IPS DF 4.7 (cell line): ENCODE results near the gene RERE.
"Not testable (repeated sequence)": the region's sequence is repeated elsewhere in the genome, so short reads cannot be mapped to it uniquely, and the experiment has no call there.

Source experiments
- DNase-seq: peaks from one replicate; pipeline ENCODE4 v3.0.0-alpha.2; 2013; ENCODE audit warnings: low spot score; ENCODE audit errors: extremely low read depth

Gene RERE

DNA sequence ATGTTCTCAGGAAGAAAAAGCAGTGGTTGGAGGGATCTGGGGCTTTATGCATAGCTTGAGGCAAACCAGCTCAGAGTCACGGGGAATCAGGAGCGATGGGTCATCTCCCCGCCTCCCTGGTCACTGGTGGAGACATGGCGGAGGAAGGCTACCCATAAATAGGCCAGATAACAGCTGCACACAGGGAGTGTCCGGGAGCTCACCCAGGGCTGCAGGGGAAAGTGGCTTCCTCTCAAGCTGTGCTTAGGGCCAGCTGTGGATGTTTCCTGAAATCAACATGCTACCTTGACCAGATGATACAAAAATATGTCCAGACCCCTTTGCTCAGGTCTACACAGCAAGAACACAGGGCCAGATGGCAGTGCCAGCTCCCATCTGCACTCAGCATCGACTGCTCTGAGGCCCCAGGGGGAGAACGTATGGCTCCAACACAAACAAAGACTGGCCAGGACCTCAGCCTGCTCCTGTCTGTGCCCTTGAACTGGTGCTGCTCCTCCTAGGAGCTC, 27.1 kb upstream of the RERE start:
- DNase-seq, result no peak

DNA sequence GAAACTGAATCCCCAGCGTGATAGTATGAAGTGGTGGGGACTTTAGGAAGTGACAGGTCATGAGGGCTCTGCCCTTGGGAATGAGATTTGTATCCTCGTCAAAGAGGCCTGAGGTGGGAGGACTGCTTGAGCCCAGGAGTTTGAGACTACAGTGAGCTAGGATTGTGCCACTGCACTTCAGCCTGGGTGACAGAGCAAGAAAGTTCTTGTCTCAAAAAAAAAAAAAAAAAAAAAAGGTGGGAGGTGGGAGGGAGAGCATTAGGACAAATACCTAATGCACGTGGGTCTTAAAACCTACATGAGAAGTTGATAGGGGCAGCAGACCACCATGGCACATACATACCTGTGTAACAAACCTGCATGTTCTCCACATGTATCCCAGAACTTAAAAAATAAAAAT, 24.0 kb upstream of the RERE start:
- DNase-seq, result no peak

DNA sequence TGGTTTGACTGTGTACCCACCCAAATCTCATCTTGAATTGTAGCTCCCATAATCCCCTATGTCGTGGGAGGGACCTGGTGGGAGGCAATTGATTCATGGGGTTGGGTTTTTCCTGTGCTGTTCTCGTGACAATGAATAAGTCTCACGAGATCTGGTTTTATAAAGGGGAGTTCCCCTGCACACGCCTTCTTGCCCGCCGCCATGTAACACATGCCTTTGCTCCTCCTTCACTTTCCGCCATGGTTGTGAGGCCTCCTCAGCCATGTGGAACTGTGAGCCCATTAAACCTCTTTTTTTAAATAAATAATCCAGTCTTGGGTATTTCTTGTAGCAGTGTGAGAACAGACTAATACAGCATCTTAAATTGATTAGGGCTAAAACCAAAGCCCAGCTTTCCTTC, 22.6 kb upstream of the RERE start:
- DNase-seq, result no peak

DNA sequence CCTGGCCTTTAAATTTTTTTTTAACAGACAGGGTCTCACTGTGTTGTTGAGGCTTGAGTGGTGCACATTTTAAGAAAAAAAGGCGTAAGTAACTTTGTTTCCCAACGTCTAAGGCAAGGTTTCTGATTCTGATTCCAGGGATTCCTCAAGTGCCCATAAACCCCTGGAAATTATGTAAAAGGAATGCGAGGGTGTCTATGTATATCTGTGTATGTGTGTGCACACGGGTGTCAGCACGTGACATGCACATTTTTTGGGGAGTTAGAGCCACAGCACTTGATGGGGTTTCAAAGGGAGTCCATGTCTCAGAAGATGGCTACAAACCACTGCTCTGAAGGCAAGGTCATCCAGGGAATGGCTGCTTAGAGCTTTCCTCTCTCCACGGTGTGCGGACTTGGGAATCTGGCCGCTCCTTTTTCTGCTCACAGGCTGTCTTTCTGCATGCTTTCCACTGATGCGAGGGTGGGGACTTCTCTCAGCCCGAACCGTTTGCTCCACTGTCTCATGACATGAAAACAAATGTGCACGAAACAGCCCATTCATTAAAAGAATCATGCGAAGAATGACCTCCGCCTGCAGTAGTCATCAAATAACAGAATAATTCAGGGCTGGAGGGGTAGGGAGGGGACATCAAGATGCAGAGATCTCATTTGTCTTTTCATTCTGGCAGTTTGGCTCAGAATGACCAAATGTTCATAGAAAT, 18.7 kb upstream of the RERE start:
- DNase-seq, result no peak

DNA sequence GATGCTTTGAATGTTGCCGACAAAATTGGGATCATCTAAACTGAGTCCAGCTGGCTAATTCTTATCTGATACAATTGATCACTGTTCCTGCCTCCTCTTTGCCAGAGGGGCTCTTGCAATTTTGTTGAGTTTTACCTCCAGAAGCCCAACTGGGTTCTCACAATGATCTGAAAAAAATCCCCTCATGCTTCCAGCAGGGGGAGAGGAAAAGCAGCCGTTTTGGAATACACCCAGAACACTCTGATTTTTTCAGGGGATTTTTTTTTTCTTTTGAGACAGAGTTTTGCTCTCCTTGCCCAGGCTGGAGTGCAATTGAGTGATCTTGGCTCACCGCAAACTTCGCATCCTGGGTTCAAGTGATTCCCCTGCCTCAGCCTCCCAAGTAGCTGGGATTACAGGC, 13.9 kb upstream of the RERE start:
- no peak for DNase-seq

DNA sequence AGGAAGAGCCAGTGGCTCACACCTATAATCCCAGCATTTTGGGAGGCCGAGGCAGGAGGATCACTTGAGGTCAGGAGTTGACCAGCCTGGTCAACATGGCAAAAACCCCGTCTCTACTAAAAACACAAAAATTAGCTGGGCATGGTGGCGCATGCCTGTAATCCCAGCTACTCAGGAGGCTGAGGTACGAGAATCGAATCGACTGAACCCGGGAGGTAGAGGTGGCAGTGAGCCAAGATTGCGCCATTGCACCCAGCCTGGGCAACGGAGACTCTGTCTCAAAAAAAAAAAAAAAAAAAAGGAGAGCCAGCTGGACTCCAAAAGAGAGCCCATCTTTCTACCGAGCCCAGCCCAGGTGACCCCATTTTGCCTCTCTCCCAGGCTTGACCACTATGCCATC, 13.3 kb upstream of the RERE start:
- not testable (repeated sequence) for DNase-seq

DNA sequence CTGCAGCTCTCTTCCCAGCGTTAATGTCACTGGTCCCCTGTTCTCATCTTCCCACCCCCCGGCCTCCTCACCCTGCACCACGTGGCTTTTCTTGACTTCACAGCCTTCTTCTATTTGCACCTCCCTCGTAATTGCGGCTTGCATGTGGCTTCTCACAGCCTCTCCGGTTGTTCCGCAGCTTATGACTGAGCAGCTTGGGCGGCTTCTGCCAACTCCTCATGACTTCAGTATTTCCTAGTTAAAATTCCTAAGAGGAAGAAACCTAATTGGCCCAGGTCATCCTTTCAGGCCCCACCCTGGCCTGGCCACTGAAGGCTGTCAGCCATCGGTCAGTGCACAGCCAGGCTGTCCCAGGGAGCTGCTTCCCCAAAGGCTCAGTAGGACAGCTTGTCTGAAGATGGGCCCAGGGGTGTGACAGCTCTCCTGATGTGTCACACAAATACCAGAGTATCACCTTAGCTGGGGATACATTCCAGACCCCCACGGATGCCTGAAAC, 8.6 kb upstream of the RERE start:
- DNase-seq, result no peak

DNA sequence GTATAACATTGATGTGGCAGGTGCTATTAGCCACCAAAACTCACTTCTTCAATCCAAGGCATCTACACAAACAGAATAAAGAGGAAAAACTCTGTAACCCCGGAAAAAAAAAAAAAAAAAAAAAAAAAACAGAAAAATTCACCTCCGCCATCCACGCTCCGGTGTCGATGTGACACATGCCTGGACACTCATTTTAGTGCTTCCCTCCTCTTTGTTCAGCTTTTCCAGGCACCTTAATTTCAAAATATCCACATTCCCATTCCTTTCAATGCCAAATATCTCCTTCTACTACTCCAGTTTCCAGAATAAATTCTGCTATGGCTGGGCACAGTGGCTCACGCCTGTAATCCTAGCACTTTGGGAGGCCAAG, 5.8 kb upstream of the RERE start:
- no peak for DNase-seq

DNA sequence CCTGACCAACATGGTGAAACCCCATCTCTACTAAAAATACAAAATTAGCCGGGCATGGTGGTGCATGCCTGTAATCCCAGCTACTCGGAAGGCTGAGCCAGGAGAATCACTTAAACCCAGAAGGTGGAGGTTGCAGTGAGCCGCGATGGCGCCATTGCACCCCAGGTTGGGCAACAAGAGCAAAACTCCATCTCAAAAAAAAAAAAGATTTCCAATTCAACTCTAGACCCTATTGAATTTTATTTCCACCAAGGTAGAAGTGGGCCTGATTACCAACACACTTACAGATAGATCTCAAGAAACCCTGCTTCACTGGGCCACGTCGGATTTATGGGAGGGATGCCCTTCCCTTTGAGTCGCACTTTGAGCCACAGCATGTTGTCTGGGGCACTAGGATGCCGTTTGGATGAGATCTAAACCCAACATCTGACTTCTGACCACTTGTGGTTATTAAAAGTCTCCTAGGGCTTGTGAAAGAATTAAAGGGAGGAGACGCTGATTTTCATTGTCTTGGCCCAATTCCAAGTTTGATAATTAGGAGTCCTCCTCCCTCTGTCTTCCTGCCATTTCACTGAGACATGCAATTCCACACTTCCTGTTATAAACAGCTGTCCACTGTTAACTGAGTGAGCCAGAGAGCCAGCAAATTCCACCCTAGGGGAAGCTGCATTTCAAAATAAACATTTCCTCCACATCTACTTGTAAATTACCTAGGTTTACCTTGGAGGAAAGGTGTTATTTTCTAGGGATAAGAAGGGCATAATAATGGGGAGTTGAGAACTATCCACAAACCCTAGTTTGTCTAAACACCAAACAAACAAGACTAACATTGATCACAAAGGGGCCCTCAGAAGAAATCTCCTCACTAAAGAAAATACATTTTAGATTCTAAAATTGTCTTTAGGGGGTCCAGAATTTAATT, 5.2 kb upstream of the RERE start:
- DNase-seq, result no peak

DNA sequence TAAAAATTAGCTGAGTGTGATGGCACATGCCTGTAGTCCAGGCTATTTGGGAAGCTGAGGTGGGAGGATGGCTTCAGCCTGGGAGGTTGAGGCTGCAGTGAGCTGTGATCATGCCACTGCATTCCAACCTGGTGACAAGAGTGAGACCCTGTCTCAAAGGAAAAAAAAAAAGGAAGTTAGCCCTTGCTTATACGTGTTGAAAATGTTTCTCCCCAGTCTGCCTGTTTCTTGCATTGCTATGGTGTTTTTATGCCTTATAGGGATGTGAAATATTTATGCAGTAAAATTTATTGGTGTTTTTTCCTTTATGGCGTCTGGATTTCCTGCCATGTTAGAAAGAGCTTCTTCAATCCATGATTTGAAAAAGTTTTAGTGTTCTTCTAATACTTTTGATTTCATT, 3.6 kb upstream of the RERE start:
- no peak for DNase-seq

DNA sequence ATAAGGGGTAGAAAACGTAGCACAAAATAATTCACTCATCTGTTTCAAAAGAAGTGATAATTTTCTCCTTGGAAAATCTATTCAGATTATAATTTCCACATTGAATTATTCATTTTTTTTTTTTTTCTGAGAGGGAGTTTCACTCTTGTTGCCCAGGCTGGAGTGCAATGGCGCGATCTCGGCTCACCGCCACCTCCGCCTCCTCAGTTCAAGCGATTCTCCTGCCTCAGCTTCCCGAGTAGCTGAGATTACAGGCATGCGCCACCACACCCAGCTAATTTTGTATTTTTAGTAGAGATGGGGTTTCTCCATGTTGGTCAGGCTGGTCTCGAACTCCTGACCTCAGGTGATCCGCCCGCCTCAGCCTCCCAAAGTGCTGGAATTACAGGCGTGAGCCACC, 1.3 kb upstream of the RERE start:
- DNase-seq, result not testable (repeated sequence)

DNA sequence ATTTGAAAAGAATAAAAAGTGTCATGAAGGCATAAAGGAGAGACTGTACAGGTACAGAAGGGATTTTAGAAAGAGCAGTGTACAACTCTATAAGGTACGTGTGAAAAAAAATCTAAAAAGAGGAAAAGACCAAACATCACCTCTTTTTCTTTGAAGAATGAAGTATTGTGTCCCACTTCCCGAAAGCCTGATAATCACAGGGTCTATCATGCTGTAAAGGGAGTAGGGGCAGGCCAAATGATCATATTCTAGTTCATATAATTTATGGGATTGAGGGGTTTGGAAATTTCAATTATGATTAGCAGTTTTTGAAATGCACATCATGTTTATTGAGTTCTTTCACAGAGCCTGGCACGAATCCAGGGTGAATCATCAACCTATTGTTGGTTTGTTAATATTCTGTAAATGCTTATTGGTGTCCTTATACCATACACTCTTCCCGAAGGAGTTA, 910 bp upstream of the RERE start:
- no peak for DNase-seq

DNA sequence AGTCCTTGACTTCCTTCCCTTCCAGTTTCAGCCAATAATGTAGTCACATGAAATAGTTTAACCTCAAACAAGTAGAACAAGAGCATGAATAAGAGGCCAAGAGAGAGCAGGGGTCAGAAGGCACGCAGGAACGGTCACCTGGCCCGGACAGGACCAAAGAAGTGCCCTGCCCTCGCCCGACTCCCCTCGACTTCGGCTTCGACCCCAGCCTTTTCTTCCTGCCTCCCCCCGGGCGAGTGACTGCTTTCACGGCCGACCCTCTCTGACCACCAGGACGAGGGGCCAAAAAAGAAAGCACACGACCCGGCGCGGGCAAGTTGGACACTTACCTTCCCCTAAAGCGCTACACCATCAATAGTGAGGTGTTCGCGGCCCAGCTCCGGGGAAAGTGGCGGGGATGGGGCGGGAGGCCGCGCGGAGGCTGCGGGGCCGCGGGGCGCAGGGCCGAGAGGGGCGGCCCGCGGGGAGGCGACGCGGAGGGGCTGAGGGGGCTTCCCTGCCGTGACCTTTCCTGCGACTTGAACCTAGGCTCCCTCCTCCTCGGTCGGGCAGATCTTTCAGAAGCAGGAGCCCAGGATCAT, 519 bp downstream of the RERE start:
- DNase-seq, result no peak

DNA sequence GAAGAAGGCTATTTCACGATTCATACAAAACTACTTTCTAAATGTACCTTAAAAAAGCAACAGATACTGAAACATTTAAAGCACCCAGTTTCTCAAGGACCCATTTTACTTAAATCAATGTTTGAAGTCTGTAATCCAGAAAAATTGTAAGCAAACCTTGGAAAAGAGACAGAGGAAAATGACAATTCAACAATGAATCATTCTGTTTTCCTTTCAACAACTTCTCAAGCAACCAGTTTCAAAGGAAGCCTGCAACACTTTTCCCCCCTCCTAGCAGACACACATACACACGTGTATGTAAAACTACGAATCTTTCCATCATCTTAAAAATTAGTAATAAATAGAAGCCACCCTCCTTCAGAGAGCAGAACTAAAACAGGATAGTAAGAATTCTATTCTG, 1.2 kb downstream of the RERE start:
- DNase-seq, result no peak

DNA sequence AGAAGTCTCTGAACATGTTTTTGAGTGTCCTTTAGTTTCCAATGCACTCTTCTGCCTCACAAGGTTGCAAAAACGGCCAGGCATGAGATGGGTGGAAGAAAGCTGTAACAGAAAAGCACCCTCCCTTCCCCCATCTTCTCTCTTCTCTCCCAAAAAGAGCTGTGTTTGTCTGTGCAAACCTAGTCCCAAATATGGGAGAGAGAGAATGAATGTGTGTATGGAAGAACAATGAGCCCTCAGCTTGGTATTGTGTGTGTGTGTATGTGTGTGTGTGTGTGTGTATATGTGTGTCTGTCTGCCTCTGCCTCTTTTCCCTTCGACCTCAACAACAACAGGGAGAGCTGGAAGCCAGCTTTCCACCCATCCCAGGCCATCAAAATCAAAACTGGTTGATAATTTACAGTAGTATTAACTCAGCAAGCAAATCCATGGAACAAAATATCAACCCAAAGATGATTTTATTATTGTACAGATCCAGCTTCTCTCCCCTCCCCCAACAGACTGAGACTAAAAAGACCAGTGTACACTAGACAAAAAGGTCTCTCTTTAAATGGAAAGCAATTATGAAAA, 1.8 kb downstream of the RERE start:
- no peak for DNase-seq

DNA sequence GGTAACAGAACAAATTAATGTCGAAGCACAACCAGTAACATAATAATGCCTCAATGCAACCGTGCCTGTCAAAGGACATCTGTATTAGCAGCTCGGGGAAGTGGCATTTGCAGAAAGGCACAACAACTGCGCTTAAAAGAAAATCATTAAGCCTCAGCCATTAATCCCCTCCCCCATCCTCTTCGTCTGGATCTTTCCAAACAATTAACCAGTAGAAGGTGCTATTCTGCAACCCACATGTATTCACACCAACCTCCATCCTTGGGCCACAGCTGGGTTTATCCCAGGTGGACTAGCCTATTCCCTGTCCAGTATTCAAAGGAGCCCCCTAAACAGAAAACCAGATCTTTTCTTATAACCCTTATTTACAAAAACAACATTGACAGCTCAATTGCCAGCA, 2.6 kb downstream of the RERE start:
- no peak for DNase-seq

DNA sequence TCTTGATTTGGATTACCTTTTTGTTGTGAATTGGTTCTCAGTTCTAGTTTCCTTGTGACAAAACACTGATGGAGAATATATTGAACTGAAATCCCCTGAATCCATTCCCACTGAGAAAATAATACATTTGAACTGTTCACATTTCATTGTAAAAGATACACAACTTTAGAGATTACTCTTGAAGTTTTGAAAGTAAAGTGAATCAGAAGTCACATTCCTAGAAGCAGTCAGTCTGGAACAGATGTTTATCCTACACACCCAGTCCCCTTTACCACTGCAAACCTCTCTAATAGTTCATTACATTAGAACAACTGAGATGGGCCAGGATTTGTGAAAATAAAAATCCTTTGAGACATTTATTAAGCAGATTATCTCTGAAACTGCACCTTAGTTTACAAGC, 3.4 kb downstream of the RERE start:
- no peak for DNase-seq

DNA sequence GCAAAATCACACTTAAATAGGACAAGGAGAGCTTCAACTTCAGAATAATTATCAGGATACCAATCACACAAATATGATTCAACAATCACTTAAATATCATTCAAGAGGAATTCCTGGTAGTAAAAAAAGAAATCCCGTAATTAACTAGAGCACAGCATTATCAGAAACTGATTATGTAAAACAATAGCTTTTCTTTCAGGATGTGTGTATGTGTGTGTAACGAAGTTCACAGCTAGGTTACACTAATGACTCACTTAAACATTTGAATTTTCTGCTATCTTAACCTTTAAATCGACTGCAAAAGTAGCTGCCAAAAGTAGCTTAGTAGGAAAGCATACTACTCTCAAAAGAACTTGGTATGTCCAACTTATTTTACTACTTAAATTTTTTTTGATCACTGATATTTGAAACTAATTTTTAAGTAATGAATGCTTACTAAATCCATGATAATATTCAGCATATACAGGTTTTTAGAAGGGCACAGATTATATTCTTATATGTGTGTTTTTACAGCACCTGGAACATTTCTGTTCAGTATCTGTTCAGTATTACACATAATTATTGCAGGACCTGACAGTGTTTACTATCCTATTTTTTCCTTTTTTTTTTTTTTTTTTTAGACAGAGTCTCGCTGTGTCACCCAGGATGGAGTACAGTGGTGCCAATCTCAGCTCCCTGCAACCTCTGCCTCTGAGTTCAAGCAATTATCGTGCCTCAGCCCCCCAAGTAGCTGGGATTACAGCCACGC, 4.2 kb downstream of the RERE start:
- DNase-seq, result no peak

DNA sequence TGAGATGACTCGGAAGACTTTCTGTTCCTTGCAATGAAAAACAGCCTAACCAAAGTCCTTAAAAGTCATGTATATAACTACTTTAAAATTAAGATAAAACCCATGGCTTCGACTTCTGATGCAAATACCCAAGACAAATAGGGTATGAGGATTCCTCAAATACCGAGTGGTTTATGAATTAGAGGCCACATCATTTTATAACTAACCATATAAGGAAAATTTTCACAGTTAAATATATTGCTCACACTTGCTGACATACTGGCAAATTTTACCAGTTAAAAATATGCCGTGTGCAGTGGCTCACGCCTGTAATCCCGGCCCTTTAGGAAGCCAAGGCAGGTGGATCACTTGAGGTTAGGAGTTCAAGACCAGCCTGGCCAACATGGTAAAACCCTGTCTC, 5.4 kb downstream of the RERE start:
- no peak for DNase-seq

DNA sequence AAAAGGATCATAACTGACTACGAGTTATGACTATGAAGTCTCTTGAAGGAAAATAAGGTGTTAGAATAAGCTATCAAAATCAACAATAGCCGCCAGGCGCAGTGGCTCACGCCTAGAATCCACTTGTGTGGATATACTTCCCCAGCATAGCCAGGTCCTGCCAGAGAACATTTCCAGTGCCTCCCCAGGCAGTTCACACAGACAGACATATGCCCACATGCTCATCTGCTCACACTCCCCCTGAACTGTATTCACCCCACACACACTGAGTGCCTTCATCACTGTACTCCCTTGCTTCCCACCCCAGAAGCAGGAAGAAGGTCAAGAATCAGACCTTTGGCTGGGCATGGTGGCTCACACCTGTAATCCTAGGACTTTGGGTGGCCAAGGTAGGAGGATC, 6.5 kb downstream of the RERE start:
- DNase-seq, result no peak

DNA sequence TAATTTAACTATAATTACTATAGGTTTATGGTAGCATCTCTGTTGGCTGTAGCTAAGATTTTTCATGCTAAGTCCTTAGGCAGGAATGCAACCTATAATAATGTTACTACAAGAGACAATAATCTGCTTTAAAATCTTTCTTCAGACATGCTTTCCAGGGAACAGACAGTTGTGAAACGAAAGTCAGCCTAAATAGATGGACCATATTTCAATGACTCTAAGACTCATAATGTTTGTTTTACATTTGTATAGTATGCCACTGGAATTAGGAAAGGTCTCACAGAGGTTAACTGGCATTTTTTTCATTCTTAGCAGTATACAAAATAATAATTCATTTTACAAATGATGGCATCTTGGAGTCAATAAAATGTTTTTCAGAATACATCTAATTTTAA, 8.1 kb downstream of the RERE start:
- DNase-seq, result no peak
